Measurements from ENCODE around the gene KRT83.

DNA sequence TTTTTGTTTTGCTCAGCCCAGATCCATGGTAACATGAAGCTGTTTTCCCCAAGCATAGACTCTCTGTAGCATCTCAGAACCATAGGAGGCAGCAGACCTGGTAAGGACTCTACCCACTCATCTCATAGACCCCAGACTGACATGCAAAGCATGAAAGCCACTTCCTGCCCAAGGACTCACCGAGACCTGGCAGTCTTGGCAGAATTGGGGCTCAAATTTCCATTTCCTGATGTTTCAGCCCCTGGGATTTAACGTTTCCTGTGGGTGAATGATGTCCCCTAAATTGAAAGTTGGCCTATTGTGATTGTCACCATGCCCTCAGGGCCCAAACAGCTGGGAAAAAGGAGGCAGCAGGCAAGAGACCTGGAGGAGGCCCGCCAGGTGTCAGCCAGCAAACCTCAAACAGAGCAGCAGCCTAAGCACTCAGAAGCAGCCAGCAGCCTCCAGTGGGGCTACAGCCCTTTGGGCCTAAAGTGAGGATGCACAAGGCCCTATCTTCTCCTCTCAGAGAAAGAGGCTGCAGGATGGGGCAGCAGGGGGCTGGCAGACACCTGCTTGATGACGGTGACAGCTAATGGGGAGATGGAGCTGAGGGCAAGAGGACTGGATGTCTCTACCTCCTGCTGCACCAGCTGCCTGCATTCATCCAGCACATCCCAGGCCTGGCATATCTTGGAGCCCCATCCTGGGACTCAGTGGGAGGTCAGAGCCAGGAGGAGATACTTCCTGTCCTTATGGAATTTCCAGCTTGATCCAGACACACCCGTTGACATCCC, 37.6 kb upstream of the KRT83 start:
- TF ChIP-seq FOXP2 (optimal IDR thresholded peaks at IDR 0.05; ENCODE audit: borderline replicate concordance, extremely low read depth, extremely low read length, insufficient read depth) (no peak), POLR2AphosphoS5 (IDR thresholded peaks at IDR 0.05; ENCODE audit: low read depth, low read length) (no peak), SIN3A (IDR thresholded peaks at IDR 0.05; ENCODE audit: borderline replicate concordance, insufficient read depth, low read length) (no peak), TAF1 (IDR thresholded peaks at IDR 0.05; ENCODE audit: borderline replicate concordance, insufficient read depth, low read length) (no peak)
- TF ChIP-seq, protein P1, sequence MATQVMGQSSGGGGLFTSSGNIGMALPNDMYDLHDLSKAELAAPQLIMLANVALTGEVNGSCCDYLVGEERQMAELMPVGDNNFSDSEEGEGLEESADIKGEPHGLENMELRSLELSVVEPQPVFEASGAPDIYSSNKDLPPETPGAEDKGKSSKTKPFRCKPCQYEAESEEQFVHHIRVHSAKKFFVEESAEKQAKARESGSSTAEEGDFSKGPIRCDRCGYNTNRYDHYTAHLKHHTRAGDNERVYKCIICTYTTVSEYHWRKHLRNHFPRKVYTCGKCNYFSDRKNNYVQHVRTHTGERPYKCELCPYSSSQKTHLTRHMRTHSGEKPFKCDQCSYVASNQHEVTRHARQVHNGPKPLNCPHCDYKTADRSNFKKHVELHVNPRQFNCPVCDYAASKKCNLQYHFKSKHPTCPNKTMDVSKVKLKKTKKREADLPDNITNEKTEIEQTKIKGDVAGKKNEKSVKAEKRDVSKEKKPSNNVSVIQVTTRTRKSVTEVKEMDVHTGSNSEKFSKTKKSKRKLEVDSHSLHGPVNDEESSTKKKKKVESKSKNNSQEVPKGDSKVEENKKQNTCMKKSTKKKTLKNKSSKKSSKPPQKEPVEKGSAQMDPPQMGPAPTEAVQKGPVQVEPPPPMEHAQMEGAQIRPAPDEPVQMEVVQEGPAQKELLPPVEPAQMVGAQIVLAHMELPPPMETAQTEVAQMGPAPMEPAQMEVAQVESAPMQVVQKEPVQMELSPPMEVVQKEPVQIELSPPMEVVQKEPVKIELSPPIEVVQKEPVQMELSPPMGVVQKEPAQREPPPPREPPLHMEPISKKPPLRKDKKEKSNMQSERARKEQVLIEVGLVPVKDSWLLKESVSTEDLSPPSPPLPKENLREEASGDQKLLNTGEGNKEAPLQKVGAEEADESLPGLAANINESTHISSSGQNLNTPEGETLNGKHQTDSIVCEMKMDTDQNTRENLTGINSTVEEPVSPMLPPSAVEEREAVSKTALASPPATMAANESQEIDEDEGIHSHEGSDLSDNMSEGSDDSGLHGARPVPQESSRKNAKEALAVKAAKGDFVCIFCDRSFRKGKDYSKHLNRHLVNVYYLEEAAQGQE (IDR thresholded peaks at IDR 0.05; ENCODE audit: insufficient read depth in 1 of 2, low read depth in 2 of 2, low read length in 2 of 2), result no peak

All from PFSK-1 (cell line).